ENCODE results near the gene DBNDD2. TPM values are rescaled to one million over a fixed set of nuclear protein-coding genes. Genes with fewer than 3 reads are reported as not detected.

The DBNDD2 gene
- total and polyA plus RNA-seq, 2 experiments from 2014 or later = 25.8 to 62.5 TPM

DNA sequence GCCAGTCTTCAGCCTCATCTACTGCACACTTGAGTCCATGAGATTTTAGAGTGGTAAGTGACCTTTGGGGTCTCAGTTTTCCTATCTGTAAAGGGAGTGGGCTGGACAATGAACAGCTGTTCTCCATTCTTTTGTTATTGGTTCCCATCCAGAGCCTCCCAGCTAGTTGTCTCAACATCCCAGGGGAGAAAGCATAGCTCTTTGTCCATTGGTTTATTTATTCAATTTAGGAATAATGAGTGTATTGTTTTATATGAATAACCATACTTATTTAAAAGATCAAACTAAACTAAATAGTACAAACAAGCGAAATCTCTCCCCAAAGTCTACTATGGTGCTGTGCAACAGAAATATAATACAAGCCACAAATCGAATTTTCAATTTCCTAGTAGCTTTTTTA lies 21.5 kb downstream of the DBNDD2 start:
- ATAC-seq = no peak
- H3K4me1 Mint-ChIP-seq = no peaks in the 10 kb centered on the region; the same call in 2 of the 3 replicates
- no peaks in the 10 kb centered on the region for H4K20me1 ChIP-seq (replicated peaks; ENCODE audit: insufficient read depth)
- peaks cover 13% of the 10 kb centered on the region for H3K36me3 Mint-ChIP-seq (ENCODE audit: low read depth)
- no peaks in the 10 kb centered on the region for H3K27me3 Mint-ChIP-seq (ENCODE audit: insufficient read depth, low read depth, poor library complexity)
- no peak for DNase-seq (ENCODE audit: low spot score)
- H3K79me2 ChIP-seq (replicated peaks; ENCODE audit: insufficient read depth) = no peaks in the 10 kb centered on the region
- H3K4me2 ChIP-seq = no peak overlapping the region
- no peaks in the 10 kb centered on the region for H3K4me1 ChIP-seq (ENCODE audit: insufficient read depth)
- TF ChIP-seq POLR2AphosphoS5 (IDR thresholded peaks at IDR 0.05; ENCODE audit: low read depth) (no peak), EZH2 (IDR thresholded peaks at IDR 0.05; ENCODE audit: low read depth, unreplicated experiment) (no peak), JUNB (IDR thresholded peaks at IDR 0.05; ENCODE audit: unreplicated experiment) (no peak), STAT1 (IDR thresholded peaks at IDR 0.05; ENCODE audit: unreplicated experiment) (no peak), EZH2phosphoT487 (IDR thresholded peaks at IDR 0.05; ENCODE audit: unreplicated experiment) (no peak), ZNF114 (CRISPR knock-in tag; IDR thresholded peaks at IDR 0.05) (no peak), ZNF331 (CRISPR knock-in tag; IDR thresholded peaks at IDR 0.05; ENCODE audit: low read depth) (no peak), CREB1 (CRISPR knock-in tag; IDR thresholded peaks at IDR 0.05; ENCODE audit: low read depth) (no peak), NANOG (IDR thresholded peaks at IDR 0.05; ENCODE audit: borderline replicate concordance) (no peak)
- TF ChIP-seq, protein P1, sequence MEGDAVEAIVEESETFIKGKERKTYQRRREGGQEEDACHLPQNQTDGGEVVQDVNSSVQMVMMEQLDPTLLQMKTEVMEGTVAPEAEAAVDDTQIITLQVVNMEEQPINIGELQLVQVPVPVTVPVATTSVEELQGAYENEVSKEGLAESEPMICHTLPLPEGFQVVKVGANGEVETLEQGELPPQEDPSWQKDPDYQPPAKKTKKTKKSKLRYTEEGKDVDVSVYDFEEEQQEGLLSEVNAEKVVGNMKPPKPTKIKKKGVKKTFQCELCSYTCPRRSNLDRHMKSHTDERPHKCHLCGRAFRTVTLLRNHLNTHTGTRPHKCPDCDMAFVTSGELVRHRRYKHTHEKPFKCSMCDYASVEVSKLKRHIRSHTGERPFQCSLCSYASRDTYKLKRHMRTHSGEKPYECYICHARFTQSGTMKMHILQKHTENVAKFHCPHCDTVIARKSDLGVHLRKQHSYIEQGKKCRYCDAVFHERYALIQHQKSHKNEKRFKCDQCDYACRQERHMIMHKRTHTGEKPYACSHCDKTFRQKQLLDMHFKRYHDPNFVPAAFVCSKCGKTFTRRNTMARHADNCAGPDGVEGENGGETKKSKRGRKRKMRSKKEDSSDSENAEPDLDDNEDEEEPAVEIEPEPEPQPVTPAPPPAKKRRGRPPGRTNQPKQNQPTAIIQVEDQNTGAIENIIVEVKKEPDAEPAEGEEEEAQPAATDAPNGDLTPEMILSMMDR (conservative IDR thresholded peaks at IDR 0.05; ENCODE audit: low read depth in 2 of 2) = no peak
- TF ChIP-seq, protein P2, sequence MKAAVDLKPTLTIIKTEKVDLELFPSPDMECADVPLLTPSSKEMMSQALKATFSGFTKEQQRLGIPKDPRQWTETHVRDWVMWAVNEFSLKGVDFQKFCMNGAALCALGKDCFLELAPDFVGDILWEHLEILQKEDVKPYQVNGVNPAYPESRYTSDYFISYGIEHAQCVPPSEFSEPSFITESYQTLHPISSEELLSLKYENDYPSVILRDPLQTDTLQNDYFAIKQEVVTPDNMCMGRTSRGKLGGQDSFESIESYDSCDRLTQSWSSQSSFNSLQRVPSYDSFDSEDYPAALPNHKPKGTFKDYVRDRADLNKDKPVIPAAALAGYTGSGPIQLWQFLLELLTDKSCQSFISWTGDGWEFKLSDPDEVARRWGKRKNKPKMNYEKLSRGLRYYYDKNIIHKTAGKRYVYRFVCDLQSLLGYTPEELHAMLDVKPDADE (IDR thresholded peaks at IDR 0.05) = no peak
- TF ChIP-seq, protein P3, sequence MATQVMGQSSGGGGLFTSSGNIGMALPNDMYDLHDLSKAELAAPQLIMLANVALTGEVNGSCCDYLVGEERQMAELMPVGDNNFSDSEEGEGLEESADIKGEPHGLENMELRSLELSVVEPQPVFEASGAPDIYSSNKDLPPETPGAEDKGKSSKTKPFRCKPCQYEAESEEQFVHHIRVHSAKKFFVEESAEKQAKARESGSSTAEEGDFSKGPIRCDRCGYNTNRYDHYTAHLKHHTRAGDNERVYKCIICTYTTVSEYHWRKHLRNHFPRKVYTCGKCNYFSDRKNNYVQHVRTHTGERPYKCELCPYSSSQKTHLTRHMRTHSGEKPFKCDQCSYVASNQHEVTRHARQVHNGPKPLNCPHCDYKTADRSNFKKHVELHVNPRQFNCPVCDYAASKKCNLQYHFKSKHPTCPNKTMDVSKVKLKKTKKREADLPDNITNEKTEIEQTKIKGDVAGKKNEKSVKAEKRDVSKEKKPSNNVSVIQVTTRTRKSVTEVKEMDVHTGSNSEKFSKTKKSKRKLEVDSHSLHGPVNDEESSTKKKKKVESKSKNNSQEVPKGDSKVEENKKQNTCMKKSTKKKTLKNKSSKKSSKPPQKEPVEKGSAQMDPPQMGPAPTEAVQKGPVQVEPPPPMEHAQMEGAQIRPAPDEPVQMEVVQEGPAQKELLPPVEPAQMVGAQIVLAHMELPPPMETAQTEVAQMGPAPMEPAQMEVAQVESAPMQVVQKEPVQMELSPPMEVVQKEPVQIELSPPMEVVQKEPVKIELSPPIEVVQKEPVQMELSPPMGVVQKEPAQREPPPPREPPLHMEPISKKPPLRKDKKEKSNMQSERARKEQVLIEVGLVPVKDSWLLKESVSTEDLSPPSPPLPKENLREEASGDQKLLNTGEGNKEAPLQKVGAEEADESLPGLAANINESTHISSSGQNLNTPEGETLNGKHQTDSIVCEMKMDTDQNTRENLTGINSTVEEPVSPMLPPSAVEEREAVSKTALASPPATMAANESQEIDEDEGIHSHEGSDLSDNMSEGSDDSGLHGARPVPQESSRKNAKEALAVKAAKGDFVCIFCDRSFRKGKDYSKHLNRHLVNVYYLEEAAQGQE (IDR thresholded peaks at IDR 0.05; ENCODE audit: unreplicated experiment) = no peak
- TF ChIP-seq, protein P4, sequence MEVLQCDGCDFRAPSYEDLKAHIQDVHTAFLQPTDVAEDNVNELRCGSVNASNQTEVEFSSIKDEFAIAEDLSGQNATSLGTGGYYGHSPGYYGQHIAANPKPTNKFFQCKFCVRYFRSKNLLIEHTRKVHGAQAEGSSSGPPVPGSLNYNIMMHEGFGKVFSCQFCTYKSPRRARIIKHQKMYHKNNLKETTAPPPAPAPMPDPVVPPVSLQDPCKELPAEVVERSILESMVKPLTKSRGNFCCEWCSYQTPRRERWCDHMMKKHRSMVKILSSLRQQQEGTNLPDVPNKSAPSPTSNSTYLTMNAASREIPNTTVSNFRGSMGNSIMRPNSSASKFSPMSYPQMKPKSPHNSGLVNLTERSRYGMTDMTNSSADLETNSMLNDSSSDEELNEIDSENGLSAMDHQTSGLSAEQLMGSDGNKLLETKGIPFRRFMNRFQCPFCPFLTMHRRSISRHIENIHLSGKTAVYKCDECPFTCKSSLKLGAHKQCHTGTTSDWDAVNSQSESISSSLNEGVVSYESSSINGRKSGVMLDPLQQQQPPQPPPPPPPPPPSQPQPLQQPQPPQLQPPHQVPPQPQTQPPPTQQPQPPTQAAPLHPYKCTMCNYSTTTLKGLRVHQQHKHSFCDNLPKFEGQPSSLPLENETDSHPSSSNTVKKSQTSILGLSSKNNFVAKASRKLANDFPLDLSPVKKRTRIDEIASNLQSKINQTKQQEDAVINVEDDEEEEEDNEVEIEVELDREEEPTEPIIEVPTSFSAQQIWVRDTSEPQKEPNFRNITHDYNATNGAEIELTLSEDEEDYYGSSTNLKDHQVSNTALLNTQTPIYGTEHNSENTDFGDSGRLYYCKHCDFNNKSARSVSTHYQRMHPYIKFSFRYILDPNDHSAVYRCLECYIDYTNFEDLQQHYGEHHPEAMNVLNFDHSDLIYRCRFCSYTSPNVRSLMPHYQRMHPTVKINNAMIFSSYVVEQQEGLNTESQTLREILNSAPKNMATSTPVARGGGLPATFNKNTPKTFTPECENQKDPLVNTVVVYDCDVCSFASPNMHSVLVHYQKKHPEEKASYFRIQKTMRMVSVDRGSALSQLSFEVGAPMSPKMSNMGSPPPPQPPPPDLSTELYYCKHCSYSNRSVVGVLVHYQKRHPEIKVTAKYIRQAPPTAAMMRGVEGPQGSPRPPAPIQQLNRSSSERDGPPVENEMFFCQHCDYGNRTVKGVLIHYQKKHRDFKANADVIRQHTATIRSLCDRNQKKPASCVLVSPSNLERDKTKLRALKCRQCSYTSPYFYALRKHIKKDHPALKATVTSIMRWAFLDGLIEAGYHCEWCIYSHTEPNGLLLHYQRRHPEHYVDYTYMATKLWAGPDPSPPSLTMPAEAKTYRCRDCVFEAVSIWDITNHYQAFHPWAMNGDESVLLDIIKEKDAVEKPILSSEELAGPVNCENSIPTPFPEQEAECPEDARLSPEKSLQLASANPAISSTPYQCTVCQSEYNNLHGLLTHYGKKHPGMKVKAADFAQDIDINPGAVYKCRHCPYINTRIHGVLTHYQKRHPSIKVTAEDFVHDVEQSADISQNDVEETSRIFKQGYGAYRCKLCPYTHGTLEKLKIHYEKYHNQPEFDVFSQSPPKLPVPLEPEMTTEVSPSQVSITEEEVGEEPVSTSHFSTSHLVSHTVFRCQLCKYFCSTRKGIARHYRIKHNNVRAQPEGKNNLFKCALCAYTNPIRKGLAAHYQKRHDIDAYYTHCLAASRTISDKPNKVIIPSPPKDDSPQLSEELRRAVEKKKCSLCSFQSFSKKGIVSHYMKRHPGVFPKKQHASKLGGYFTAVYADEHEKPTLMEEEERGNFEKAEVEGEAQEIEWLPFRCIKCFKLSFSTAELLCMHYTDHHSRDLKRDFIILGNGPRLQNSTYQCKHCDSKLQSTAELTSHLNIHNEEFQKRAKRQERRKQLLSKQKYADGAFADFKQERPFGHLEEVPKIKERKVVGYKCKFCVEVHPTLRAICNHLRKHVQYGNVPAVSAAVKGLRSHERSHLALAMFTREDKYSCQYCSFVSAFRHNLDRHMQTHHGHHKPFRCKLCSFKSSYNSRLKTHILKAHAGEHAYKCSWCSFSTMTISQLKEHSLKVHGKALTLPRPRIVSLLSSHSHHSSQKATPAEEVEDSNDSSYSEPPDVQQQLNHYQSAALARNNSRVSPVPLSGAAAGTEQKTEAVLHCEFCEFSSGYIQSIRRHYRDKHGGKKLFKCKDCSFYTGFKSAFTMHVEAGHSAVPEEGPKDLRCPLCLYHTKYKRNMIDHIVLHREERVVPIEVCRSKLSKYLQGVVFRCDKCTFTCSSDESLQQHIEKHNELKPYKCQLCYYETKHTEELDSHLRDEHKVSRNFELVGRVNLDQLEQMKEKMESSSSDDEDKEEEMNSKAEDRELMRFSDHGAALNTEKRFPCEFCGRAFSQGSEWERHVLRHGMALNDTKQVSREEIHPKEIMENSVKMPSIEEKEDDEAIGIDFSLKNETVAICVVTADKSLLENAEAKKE (CRISPR knock-in tag; IDR thresholded peaks at IDR 0.05) = no peak
- H3F3A ChIP-seq (replicated peaks; ENCODE audit: low read depth) = no peaks in the 10 kb centered on the region
- H3K27ac Mint-ChIP-seq = no peak overlapping the region
- no peaks in the 10 kb centered on the region for H3K27me3 ChIP-seq (ENCODE audit: insufficient read depth)
- no peak overlapping the region for H3K4me3 ChIP-seq
- H3K27ac ChIP-seq (ENCODE audit: low read depth) = no peak overlapping the region
- no peak overlapping the region for H2AFZ ChIP-seq
- peaks cover 2% of the 10 kb centered on the region; the same call in 1 of the 2 replicates for H3K36me3 ChIP-seq (ENCODE audit: insufficient read depth)
- no peaks in the 10 kb centered on the region for H3K9me3 Mint-ChIP-seq
- H3K9me2 ChIP-seq (ENCODE audit: insufficient read depth) = no peaks in the 10 kb centered on the region
- no peak overlapping the region for H3K4me3 Mint-ChIP-seq

Measured in GM23338 (cell line).